GM12878 (cell line): ENCODE measurements around the gene NTM. TPM values are rescaled to one million over a fixed set of nuclear protein-coding genes. Genes with fewer than 3 reads are reported as not detected.

Source experiments
- ATAC-seq: fragments of 200-7000 bp; cut with Tn5 transposase; 3 replicates; pipeline ENCODE4 v1.9.1; 2020; ENCODE audit warnings: mild to moderate bottlenecking, moderate library complexity
- BruUV-seq: library from RNA; stranded (reverse); fragments of 400-500 nt; replicated peaks from 2 replicates; lab custom pipeline; 2021; lab: Mats Ljungman, UMichigan
- CTCF ChIA-PET: fragments of 300-600 bp; sonication (Branson Sonifier 250); formaldehyde crosslinking; extraction: SDS; loops from one replicate; lab custom pipeline; 2021; ENCODE audit warnings: inconsistent platforms; lab: Yijun Ruan, JAX
- POLR2A ChIA-PET: fragments of 350-600 bp; formaldehyde crosslinking; extraction: SDS; loops from one replicate; lab custom pipeline; 2021; ENCODE audit warnings: inconsistent platforms; lab: Charles Lee
- RAD21 ChIA-PET: fragments of 300-600 bp; sonication (Branson Sonifier 250); formaldehyde crosslinking; loops from one replicate; lab custom pipeline; 2023; ENCODE audit warnings: antibody characterized with exemption; ENCODE audit not compliant: unreplicated experiment; lab: Charles Lee
- SMC1A ChIA-PET: fragments of 300-600 bp; sonication (Branson Sonifier 250); formaldehyde crosslinking; loops from one replicate; lab custom pipeline; 2023; ENCODE audit not compliant: unreplicated experiment, uncharacterized antibody; lab: Charles Lee
- DNase-seq: peaks from one replicate; pipeline ENCODE4 v3.0.0-alpha.2; 2011; ENCODE audit warnings: low read depth, low spot score
- FAIRE-seq: peaks from 3 replicates; lab custom pipeline; 2011; peaks lifted over from hg19 to GRCh38; lab: Jason Lieb, UNC
- H2AFZ ChIP-seq: 2 replicates; pipeline ENCODE4 v1.6.0; 2011; ENCODE audit warnings: low read depth, low read length, control low read depth; ENCODE audit not compliant: control insufficient read depth
- H3K27ac ChIP-seq: 2 replicates; pipeline ENCODE4 v1.5.1; 2011; ENCODE audit warnings: control low read depth; ENCODE audit not compliant: control insufficient read depth, insufficient read depth
- H3K27me3 ChIP-seq, 2 experiments: replicated peaks in 1 of 2; 2 replicates each; pipeline versions ENCODE4 v1.6.0 to v1.6.1; 2011; ENCODE audit warnings: low read length in 1 of 2; ENCODE audit not compliant: control insufficient read depth in 2 of 2, insufficient read depth in 2 of 2
- H3K36me3 ChIP-seq, 2 experiments: 2 replicates each; pipeline ENCODE4 v1.5.1; 2011; ENCODE audit warnings: low read length in 1 of 2; ENCODE audit not compliant: control insufficient read depth in 2 of 2, insufficient read depth in 2 of 2
- H3K4me1 ChIP-seq: 2 replicates; pipeline ENCODE4 v1.6.1; 2011; ENCODE audit warnings: mild to moderate bottlenecking, low read length, moderate library complexity, mixed read lengths; ENCODE audit not compliant: control insufficient read depth, insufficient read depth
- H3K4me2 ChIP-seq: 2 replicates; pipeline ENCODE4 v1.6.0; 2011; ENCODE audit warnings: control low read depth; ENCODE audit not compliant: control insufficient read depth, insufficient read depth
- H3K4me3 ChIP-seq: fragments of 200-600 bp; sonication (generic); 2 replicates; pipeline ENCODE4 v1.5.1; 2016
- H3K79me2 ChIP-seq: 2 replicates; pipeline ENCODE4 v1.6.0; 2011; ENCODE audit warnings: low read length; ENCODE audit not compliant: control insufficient read depth, insufficient read depth
- H3K9ac ChIP-seq: 2 replicates; pipeline ENCODE4 v1.8.0; 2011; ENCODE audit warnings: low read length, control low read depth, mixed read lengths; ENCODE audit not compliant: control insufficient read depth, insufficient read depth
- H3K9me3 ChIP-seq: replicated peaks from 3 replicates; pipeline ENCODE4 v1.5.1; 2011; ENCODE audit warnings: mild to moderate bottlenecking, low read length; ENCODE audit not compliant: control insufficient read depth, insufficient read depth
- H4K20me1 ChIP-seq: 2 replicates; pipeline ENCODE4 v1.6.0; 2011; ENCODE audit not compliant: control insufficient read depth, insufficient read depth
- CHD4 ChIP-seq: fragments of 200-600 bp; sonication (generic); IDR thresholded peaks from 2 replicates; pipeline ENCODE4 v1.6.1; 2016; ENCODE audit warnings: mild to moderate bottlenecking
- EGR1 ChIP-seq, 2 experiments: IDR thresholded peaks; 1 replicate in 1 of 2; 2 replicates in 1 of 2; pipeline ENCODE4 v1.6.1; 2011 to 2012; ENCODE audit warnings: low read depth in 2 of 2, low read length in 2 of 2, borderline replicate concordance in 1 of 2, mild to moderate bottlenecking in 1 of 2, moderate library complexity in 1 of 2
- ETV6 ChIP-seq, 2 experiments: fragments of 450-650 bp in 1 of 2; IDR thresholded peaks in 1 of 2; conservative IDR thresholded peaks in 1 of 2; 2 replicates each; pipeline ENCODE4 v1.6.1; 2014; ENCODE audit warnings: antibody characterized with exemption in 1 of 2, borderline replicate concordance in 1 of 2, low read depth in 1 of 2, mild to moderate bottlenecking in 1 of 2, moderate library complexity in 1 of 2
- KAT2A ChIP-seq: conservative IDR thresholded peaks from 2 replicates; pipeline ENCODE4 v1.6.1; 2011; ENCODE audit warnings: low read depth, low read length; ENCODE audit not compliant: control insufficient read depth
- RB1 ChIP-seq: fragments of 450-650 bp; formaldehyde crosslinking; IDR thresholded peaks from 2 replicates; pipeline ENCODE4 v1.6.1; 2017; ENCODE audit warnings: mild to moderate bottlenecking, borderline replicate concordance
- RFX5 ChIP-seq: IDR thresholded peaks from 2 replicates; pipeline ENCODE4 v1.6.1; 2011; ENCODE audit warnings: low read depth, low read length, improper control_type of control experiment
- SUPT20H ChIP-seq: IDR thresholded peaks from 2 replicates; pipeline ENCODE4 v1.6.1; 2011; ENCODE audit warnings: low read depth, mild to moderate bottlenecking, low read length, moderate library complexity, borderline replicate concordance; ENCODE audit not compliant: control insufficient read depth
- YBX1 ChIP-seq: fragments of 450-650 bp; IDR thresholded peaks from 2 replicates; pipeline ENCODE4 v1.6.1; 2016; ENCODE audit warnings: antibody characterized with exemption
- WGBS: methylation state at CpG from one replicate; pipeline ENCODE4 v1.1.6; 2016; ENCODE audit warnings: low lambda C conversion rate; ENCODE audit not compliant: insufficient replicate concordance, insufficient coverage; ENCODE audit errors: missing lambda C conversion rate; 5-methylcytosine and 5-hydroxymethylcytosine counted together
- in situ Hi-C: fragments of 300-500 bp; cut with MboI; formaldehyde crosslinking; loops from 9 replicates; pipeline ENCODE4 v1.14.3; 2018; ENCODE audit warnings: mixed read lengths
- intact Hi-C: fragments of 100-400 bp; cut with micrococcal nuclease; formaldehyde crosslinking; loops from one replicate; pipeline ENCODE4 v1.14.2; 2022; ENCODE audit not compliant: unreplicated experiment
- polyA plus RNA-seq, 11 experiments: library from polyadenylated mRNA; depleted of rRNA in 4 of 11; unstranded in 6 of 11; stranded (reverse) in 5 of 11; fragments of >200 nt; fragmentation: Nextera tagmentation in 4 of 11; fragmentation: Illumina TruSeq in 1 of 11; extraction: Ambion mirVana in 4 of 11; extraction: Trizol in 1 of 11; gene quantifications; 1 replicate in 1 of 11; 2 replicates in 10 of 11; pipeline versions ENCODE4 v1.2.1 to v1.2.3, GENCODE V29; 2011 to 2016; ENCODE audit warnings: inconsistent platforms in 2 of 11, missing spikeins in 2 of 11, low read depth in 1 of 11
- total RNA-seq, 4 experiments: library from RNA; depleted of rRNA in 3 of 4; stranded (reverse); fragments of >200 nt in 3 of 4; fragmentation: Illumina TruSeq in 1 of 4; extraction: Trizol in 1 of 4; gene quantifications; 2 replicates each; pipeline versions ENCODE4 v1.2.1 to v1.2.3, GENCODE V29; 2013 to 2021
- TF ChIP-seq, protein P1 (sequence below): IDR thresholded peaks from 2 replicates; pipeline ENCODE4 v1.6.1; 2012; ENCODE audit warnings: low read depth, low read length, improper control_type of control experiment

NTM gene
- total and polyA plus RNA-seq, 10 of the 15 experiments (the other 5 are each of a cell fraction or from before 2014, with no cell fraction given), result not detected

DNA sequence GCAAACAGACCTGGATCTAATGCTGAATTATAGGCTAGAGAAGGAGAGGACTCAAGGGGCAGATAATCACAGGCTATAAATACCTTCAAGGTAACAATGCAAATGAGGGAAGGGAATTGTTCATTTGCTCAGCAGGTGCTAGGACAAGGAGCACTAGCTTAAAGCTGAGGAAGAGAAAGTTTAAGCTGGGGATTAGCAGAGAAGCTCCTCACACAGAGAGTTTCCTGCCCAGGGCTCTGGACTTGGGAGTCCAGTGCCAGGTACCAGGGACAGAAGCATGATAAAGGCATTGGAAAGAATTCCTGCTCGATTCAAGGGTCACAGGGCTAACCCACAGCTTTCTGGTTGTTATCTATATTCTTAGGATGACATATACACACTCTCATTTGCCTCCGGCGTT is 509.9 kb downstream of the NTM start:
- CTCF ChIA-PET, result interaction anchor here (1.2 to 17.6 kb wide), 2 partner anchors 8 to 10 kb away, joined by 5 to 215 read pairs; no protein-coding TSS in a partner anchor
- intact Hi-C loops, result no loop called here
- no peak overlapping the region for H2AFZ ChIP-seq
- no TSS peak for BruUV-seq
- H3K79me2 ChIP-seq, result no peaks in the 10 kb centered on the region
- TF ChIP-seq ETV6 (conservative IDR thresholded peaks at IDR 0.05 in 1 of 2, IDR thresholded peaks at IDR 0.05 in 1 of 2; ENCODE audit: borderline replicate concordance in 1 of 2, low read depth in 1 of 2) (no peak), SUPT20H (no peak), CHD4 (no peak), RB1 (no peak), EGR1 (IDR thresholded peaks at IDR 0.05; ENCODE audit: borderline replicate concordance in 1 of 2, low read depth in 2 of 2, low read length in 2 of 2) (no peak), KAT2A (no peak), RFX5 (no peak), YBX1 (no peak)
- TF ChIP-seq, protein P1, sequence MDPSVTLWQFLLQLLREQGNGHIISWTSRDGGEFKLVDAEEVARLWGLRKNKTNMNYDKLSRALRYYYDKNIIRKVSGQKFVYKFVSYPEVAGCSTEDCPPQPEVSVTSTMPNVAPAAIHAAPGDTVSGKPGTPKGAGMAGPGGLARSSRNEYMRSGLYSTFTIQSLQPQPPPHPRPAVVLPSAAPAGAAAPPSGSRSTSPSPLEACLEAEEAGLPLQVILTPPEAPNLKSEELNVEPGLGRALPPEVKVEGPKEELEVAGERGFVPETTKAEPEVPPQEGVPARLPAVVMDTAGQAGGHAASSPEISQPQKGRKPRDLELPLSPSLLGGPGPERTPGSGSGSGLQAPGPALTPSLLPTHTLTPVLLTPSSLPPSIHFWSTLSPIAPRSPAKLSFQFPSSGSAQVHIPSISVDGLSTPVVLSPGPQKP, result no peak
- TF ChIP-seq, all 136 proteins: peak for 0
- ChIA-PET RAD21 (interaction anchor here (1.0 kb wide), 1 partner anchor 12 kb away, joined by 7 read pairs; no protein-coding TSS in a partner anchor), POLR2A (interaction anchor here (0.7 kb wide), 1 partner anchor 10 kb away, joined by 3 read pairs; no protein-coding TSS in a partner anchor), SMC1A (interaction anchor here (0.7 to 2.1 kb wide), 5 partner anchors 9 to 38 kb away, joined by 3 to 8 read pairs (median 6); no protein-coding TSS in a partner anchor)
- in situ Hi-C loops, result loop anchor here (10.0 kb wide), 1 partner anchor 474 kb away; no protein-coding TSS in a partner anchor
- Histone ChIP-seq H4K20me1 (no peaks in the 10 kb centered on the region), H3K4me3 (no peak overlapping the region), H3K9ac (no peak overlapping the region), H3K9me3 (no peaks in the 10 kb centered on the region), H3K27ac (no peak overlapping the region), H3K36me3 (no peaks in the 10 kb centered on the region), H3K27me3 (no peaks in the 10 kb centered on the region), H3K4me1 (no peaks in the 10 kb centered on the region), H3K4me2 (no peak overlapping the region)
- WGBS, result 48% methylated on average over 3 of the region's 3 CpGs
- DNase-seq (no peak), ATAC-seq (no peak), FAIRE-seq (no peak)
